Neutrophil (primary cell): ENCODE results near the gene ITGB5.

ENCODE experiments used
- H3K27ac ChIP-seq: fragments of 200-600 bp; sonication (generic); 2 replicates; pipeline ENCODE4 v1.5.1; 2016; ENCODE audit warnings: mild to moderate bottlenecking, moderate library complexity
- H3K27me3 ChIP-seq: fragments of 200-600 bp; sonication (generic); 2 replicates; pipeline ENCODE4 v1.6.0; 2016; ENCODE audit warnings: mild to moderate bottlenecking
- H3K36me3 ChIP-seq: fragments of 200-600 bp; sonication (generic); 2 replicates; pipeline ENCODE4 v1.5.1; 2017
- H3K4me1 ChIP-seq, 2 experiments: fragments of 200-600 bp in 1 of 2; sonication (generic) in 1 of 2; 1 replicate in 1 of 2; 2 replicates in 1 of 2; pipeline versions ENCODE4 v1.5.1 to v1.6.1; 2013 to 2016; ENCODE audit warnings: low read depth in 1 of 2, low read length in 1 of 2, mild to moderate bottlenecking in 1 of 2, moderate library complexity in 1 of 2; ENCODE audit not compliant: control insufficient read depth in 1 of 2, insufficient read depth in 1 of 2
- H3K4me3 ChIP-seq, 2 experiments: fragments of 200-600 bp in 1 of 2; sonication (generic) in 1 of 2; 1 replicate in 1 of 2; 2 replicates in 1 of 2; pipeline ENCODE4 v1.5.1; 2013 to 2016; ENCODE audit warnings: low read depth in 1 of 2, low read length in 1 of 2, mild to moderate bottlenecking in 1 of 2, moderate library complexity in 1 of 2
- H3K9me3 ChIP-seq: fragments of 200-600 bp; sonication (generic); 2 replicates; pipeline ENCODE4 v1.5.1; 2016
- CTCF ChIP-seq: fragments of 200-600 bp; sonication (generic); IDR thresholded peaks from 2 replicates; pipeline ENCODE4 v1.5.1; 2016; ENCODE audit warnings: antibody characterized with exemption

The ITGB5 gene

GRCh38 chr3:124781476-124782376 is 105.4 kb downstream of the ITGB5 start:
- TF ChIP-seq CTCF, result no peak
- no peaks in the 10 kb centered on the region for H3K36me3 ChIP-seq
- H3K4me3 ChIP-seq, result no peak overlapping the region
- no peaks in the 10 kb centered on the region for H3K4me1 ChIP-seq
- H3K27me3 ChIP-seq, result peaks cover 14% of the 10 kb centered on the region
- H3K9me3 ChIP-seq, result no peaks in the 10 kb centered on the region
- H3K27ac ChIP-seq, result no peak overlapping the region

GRCh38 chr3:124780761-124781475 is 106.2 kb downstream of the ITGB5 start:
- Histone ChIP-seq H3K4me1 (no peaks in the 10 kb centered on the region), H3K27ac (no peak overlapping the region), H3K9me3 (no peaks in the 10 kb centered on the region), H3K4me3 (no peak overlapping the region), H3K36me3 (no peaks in the 10 kb centered on the region), H3K27me3 (peaks cover 14% of the 10 kb centered on the region)
- no peak for TF ChIP-seq CTCF

- H3K4me1 ChIP-seq, result no peaks in the 10 kb centered on the region
- no peaks in the 10 kb centered on the region for H3K36me3 ChIP-seq
- no peak overlapping the region for H3K27ac ChIP-seq
- H3K4me3 ChIP-seq, result no peak overlapping the region
- H3K9me3 ChIP-seq, result no peaks in the 10 kb centered on the region
- peaks cover 14% of the 10 kb centered on the region for H3K27me3 ChIP-seq
- no peak for TF ChIP-seq CTCF
Observed at GRCh38 chr3:124780356-124780755, 106.8 kb downstream of the ITGB5 start.

- no peak overlapping the region for H3K4me3 ChIP-seq
- H3K27me3 ChIP-seq, result peaks cover 14% of the 10 kb centered on the region
- H3K36me3 ChIP-seq, result no peaks in the 10 kb centered on the region
- no peaks in the 10 kb centered on the region for H3K9me3 ChIP-seq
- no peaks in the 10 kb centered on the region for H3K4me1 ChIP-seq
- TF ChIP-seq CTCF, result no peak
- no peak overlapping the region for H3K27ac ChIP-seq
Observed at GRCh38 chr3:124779751-124780191, 107.4 kb downstream of the ITGB5 start.

- H3K9me3 ChIP-seq, result no peaks in the 10 kb centered on the region
- H3K4me3 ChIP-seq, result no peak overlapping the region
- peaks cover 15% of the 10 kb centered on the region for H3K27me3 ChIP-seq
- no peak overlapping the region for H3K27ac ChIP-seq
- H3K36me3 ChIP-seq, result no peaks in the 10 kb centered on the region
- TF ChIP-seq CTCF, result no peak
- no peaks in the 10 kb centered on the region for H3K4me1 ChIP-seq
Observed at GRCh38 chr3:124779116-124779515, 108.0 kb downstream of the ITGB5 start.
